CD8-positive, alpha-beta memory T cell (primary cell): Measurements from ENCODE around the gene TAF1B. TPM values are rescaled to one million over a fixed set of nuclear protein-coding genes. Genes with fewer than 3 reads are reported as not detected.

Experiments
- CTCF ChIA-PET: fragments of 350-600 bp; sonication (Branson Sonifier 250); formaldehyde crosslinking; loops from one replicate; lab custom pipeline; 2021; ENCODE audit warnings: antibody characterized with exemption; lab: Charles Lee
- POLR2A ChIA-PET: fragments of 350-600 bp; sonication (Branson Sonifier 250); formaldehyde crosslinking; loops from one replicate; lab custom pipeline; 2021; ENCODE audit warnings: antibody characterized with exemption; lab: Charles Lee
- DNase-seq, 5 donors: peaks; one replicate each; pipeline versions ENCODE4 v3.0.0 to v3.0.0-alpha.2; 2020 to 2022; ENCODE audit warnings: mixed read lengths in 1 of 5
- H3K27ac ChIP-seq: one replicate; pipeline ENCODE4 v1.7.0; 2013; ENCODE audit warnings: low read depth, mild to moderate bottlenecking, low read length, moderate library complexity
- H3K27me3 ChIP-seq: 2 replicates; pipeline ENCODE4 v1.7.0; 2013; ENCODE audit warnings: low read length, mild to moderate bottlenecking; ENCODE audit not compliant: insufficient read depth, poor library complexity, severe bottlenecking
- H3K36me3 ChIP-seq: 2 replicates; pipeline ENCODE4 v1.7.0; 2013; ENCODE audit warnings: mild to moderate bottlenecking, low read length, moderate library complexity; ENCODE audit not compliant: insufficient read depth
- H3K4me1 ChIP-seq: 2 replicates; pipeline ENCODE4 v1.7.0; 2013; ENCODE audit warnings: mild to moderate bottlenecking, low read length, moderate library complexity; ENCODE audit not compliant: insufficient read depth
- H3K4me3 ChIP-seq: 2 replicates; pipeline ENCODE4 v1.7.0; 2013; ENCODE audit warnings: mild to moderate bottlenecking, low read length
- H3K9me3 ChIP-seq: 2 replicates; pipeline ENCODE4 v1.7.0; 2013; ENCODE audit warnings: mild to moderate bottlenecking, low read length
- H3K27ac Mint-ChIP-seq, 8 donors: one replicate each; pipeline ENCODE4 v1.8.0; 2020 to 2021; ENCODE audit warnings: mixed read lengths in 8 of 8, mild to moderate bottlenecking in 6 of 8, inconsistent platforms in 3 of 8, moderate library complexity in 3 of 8
- H3K27me3 Mint-ChIP-seq, 2 donors: one replicate each; pipeline ENCODE4 v1.8.0; 2020 to 2021; ENCODE audit warnings: mixed read lengths in 2 of 2, mild to moderate bottlenecking in 1 of 2, moderate library complexity in 1 of 2
- H3K36me3 Mint-ChIP-seq, 3 donors: one replicate each; pipeline ENCODE4 v1.8.0; 2020 to 2021; ENCODE audit warnings: mixed read lengths in 3 of 3, inconsistent platforms in 1 of 3, mild to moderate bottlenecking in 1 of 3
- H3K4me1 Mint-ChIP-seq, 3 donors: one replicate each; pipeline ENCODE4 v1.8.0; 2020 to 2021; ENCODE audit warnings: mixed read lengths in 3 of 3, inconsistent platforms in 1 of 3, mild to moderate bottlenecking in 1 of 3
- H3K4me3 Mint-ChIP-seq, 7 donors: one replicate each; pipeline ENCODE4 v1.8.0; 2020 to 2021; ENCODE audit warnings: mixed read lengths in 7 of 7, mild to moderate bottlenecking in 6 of 7, moderate library complexity in 4 of 7, inconsistent platforms in 2 of 7
- H3K9me3 Mint-ChIP-seq, 5 donors: one replicate each; pipeline ENCODE4 v1.8.0; 2020 to 2022; ENCODE audit warnings: mixed read lengths in 5 of 5, mild to moderate bottlenecking in 3 of 5, moderate library complexity in 2 of 5, inconsistent platforms in 1 of 5
- polyA plus RNA-seq: library from polyadenylated mRNA; unstranded; fragments of 300-500 nt; fragmentation: Illumina TruSeq; gene quantifications from one replicate; pipeline ENCODE4 v1.2.3, GENCODE V29; 2021
- total RNA-seq, 2 experiments: library from RNA; stranded (reverse); gene quantifications; one replicate each; pipeline ENCODE4 v1.2.3, GENCODE V29; 2021

The TAF1B gene
- total and polyA plus RNA-seq, 3 experiments from 2014 or later: 19.1 to 24.3 (median 20.6) TPM

DNA sequence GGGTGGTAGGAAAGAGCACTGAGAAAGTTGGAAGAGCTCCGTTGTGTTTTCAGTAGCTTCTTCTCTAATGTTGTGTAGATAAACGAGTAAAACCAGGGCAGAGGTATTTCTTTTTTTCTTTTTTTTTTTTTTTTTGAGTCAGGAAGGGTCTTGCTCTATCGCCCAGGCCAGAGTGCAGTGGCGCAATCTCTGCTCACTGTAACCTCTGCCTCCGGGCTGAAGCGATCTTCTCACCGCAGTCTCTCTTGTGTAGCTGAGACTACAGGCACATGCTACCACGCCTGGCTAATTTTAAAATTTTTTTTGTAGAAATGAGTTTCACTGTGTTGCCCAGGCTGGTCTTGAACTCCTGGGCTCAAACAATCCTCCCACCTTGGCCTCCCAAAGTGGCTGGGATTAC lies 114.8 kb downstream of the TAF1B start:
- Histone ChIP-seq H3K4me1 (no peaks in the 10 kb centered on the region), H3K9me3 (no peaks in the 10 kb centered on the region), H3K36me3 (no peaks in the 10 kb centered on the region), H3K27ac (no peak overlapping the region), H3K4me3 (no peak overlapping the region), H3K27me3 (peaks cover 3% of the 10 kb centered on the region)
- Mint-ChIP-seq H3K9me3 (no peaks in the 10 kb centered on the region), H3K4me1 (no peaks in the 10 kb centered on the region), H3K36me3 (no peaks in the 10 kb centered on the region), H3K27me3 (peaks cover 11 to 38% of the 10 kb centered on the region in 2 donors), H3K27ac (no peak overlapping the region), H3K4me3 (no peak overlapping the region)
- ChIA-PET CTCF (no interaction called here), POLR2A (no interaction called here)
- no peak for DNase-seq

DNA sequence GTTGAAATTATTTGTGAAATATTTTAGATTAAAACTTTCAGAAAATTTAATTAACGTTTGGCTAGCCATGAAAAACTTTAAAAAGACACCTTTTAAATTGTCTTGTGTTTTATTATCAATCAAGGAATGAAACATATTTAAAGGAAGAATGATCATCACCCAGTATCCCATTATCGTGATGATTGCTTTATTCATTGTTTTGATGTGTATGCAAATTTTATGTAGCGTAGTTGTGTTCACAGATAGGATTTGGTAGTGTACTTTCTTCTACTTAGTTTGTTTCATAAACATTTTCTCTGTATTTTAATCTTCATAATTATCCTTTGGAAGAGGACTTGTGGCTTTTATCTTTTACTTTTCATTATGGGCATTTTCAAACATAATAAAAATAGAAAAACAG lies 116.0 kb downstream of the TAF1B start:
- Mint-ChIP-seq H3K9me3 (no peaks in the 10 kb centered on the region), H3K36me3 (no peaks in the 10 kb centered on the region), H3K4me3 (no peak overlapping the region), H3K27me3 (peaks cover 9 to 26% of the 10 kb centered on the region in 2 donors), H3K4me1 (no peaks in the 10 kb centered on the region), H3K27ac (no peak overlapping the region)
- Histone ChIP-seq H3K4me1 (no peaks in the 10 kb centered on the region), H3K4me3 (no peak overlapping the region), H3K9me3 (no peaks in the 10 kb centered on the region), H3K27ac (no peak overlapping the region), H3K27me3 (peaks cover 3% of the 10 kb centered on the region), H3K36me3 (no peaks in the 10 kb centered on the region)
- CTCF ChIA-PET: no interaction called here
- DNase-seq: no peak
- POLR2A ChIA-PET: no interaction called here

DNA sequence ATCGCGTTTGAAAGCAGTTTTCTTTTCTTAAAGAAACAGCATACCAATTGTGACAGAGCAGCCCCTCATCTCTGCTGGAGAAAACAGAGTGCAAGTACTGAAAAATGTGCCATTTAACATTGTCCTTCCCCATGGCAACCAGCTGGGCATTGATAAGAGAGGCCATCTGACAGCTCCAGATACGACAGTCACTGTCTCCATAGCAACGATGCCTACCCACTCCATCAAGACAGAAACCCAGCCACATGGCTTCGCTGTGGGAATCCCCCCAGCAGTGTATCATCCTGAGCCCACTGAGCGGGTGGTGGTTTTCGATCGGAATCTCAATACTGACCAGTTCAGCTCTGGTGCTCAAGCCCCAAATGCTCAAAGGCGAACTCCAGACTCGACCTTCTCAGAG lies 117.7 kb downstream of the TAF1B start:
- H3K4me3 Mint-ChIP-seq: no peak overlapping the region
- peaks cover 3 to 21% of the 10 kb centered on the region in 2 donors for H3K27me3 Mint-ChIP-seq
- H3K4me1 Mint-ChIP-seq: peaks cover 2 to 10% (median 8%) of the 10 kb centered on the region in 3 donors
- Histone ChIP-seq H3K9me3 (no peaks in the 10 kb centered on the region), H3K4me3 (no peak overlapping the region), H3K27ac (no peak overlapping the region), H3K36me3 (no peaks in the 10 kb centered on the region), H3K4me1 (peaks cover 6% of the 10 kb centered on the region), H3K27me3 (peaks cover 3% of the 10 kb centered on the region)
- CTCF ChIA-PET: interaction anchor here (1.5 to 2.3 kb wide), 2 partner anchors 8 to 23 kb away, joined by 5 to 9 read pairs; no protein-coding TSS in a partner anchor
- DNase-seq: no peak
- POLR2A ChIA-PET: no interaction called here
- no peaks in the 10 kb centered on the region for H3K9me3 Mint-ChIP-seq
- no peaks in the 10 kb centered on the region for H3K36me3 Mint-ChIP-seq
- H3K27ac Mint-ChIP-seq: no peak overlapping the region

DNA sequence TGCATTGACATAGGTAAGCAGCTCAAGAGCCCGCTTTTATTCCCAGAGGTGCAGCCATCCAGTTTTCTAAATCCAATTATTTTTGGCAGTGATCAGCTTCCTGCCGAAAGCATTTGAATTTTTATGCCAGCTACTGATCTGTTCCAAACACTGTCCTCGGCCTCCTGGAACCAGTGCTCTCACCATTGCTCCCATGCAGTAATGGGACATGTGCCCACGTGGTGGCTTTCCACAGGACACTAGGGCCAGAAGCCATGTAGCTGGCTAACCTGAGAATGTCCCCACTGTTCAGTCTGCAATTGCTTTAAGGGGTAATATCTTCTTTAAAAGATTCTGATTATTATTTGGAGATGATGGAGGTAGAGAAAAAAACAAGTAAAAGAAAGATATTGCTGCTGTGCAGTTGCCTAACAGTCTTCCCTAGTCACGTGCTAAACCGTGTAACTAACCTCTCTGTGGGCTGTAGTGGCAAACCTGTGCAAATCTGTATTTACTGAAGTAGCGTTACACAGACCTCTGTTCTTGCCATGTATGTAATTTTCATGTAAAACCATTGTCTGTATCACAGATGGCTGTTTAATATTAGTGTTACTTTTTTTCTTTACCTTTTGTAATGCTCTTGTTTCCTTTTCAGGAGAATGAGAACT lies 121.2 kb downstream of the TAF1B start:
- Mint-ChIP-seq H3K4me3 (no peak overlapping the region), H3K4me1 (peaks cover 5 to 15% (median 14%) of the 10 kb centered on the region in 3 donors), H3K9me3 (no peaks in the 10 kb centered on the region), H3K36me3 (no peaks in the 10 kb centered on the region), H3K27ac (no peak overlapping the region), H3K27me3 (peaks cover 1 to 7% of the 10 kb centered on the region in 2 donors)
- H3K4me1 ChIP-seq: peaks cover 6% of the 10 kb centered on the region
- H3K4me3 ChIP-seq: no peak overlapping the region
- CTCF ChIA-PET: interaction anchor here (0.9 kb wide), 1 partner anchor 165 kb away, joined by 3 read pairs; no protein-coding TSS in a partner anchor
- no peaks in the 10 kb centered on the region for H3K9me3 ChIP-seq
- H3K27me3 ChIP-seq: no peaks in the 10 kb centered on the region
- no peak for DNase-seq
- no peak overlapping the region for H3K27ac ChIP-seq
- POLR2A ChIA-PET: no interaction called here
- H3K36me3 ChIP-seq: no peaks in the 10 kb centered on the region

DNA sequence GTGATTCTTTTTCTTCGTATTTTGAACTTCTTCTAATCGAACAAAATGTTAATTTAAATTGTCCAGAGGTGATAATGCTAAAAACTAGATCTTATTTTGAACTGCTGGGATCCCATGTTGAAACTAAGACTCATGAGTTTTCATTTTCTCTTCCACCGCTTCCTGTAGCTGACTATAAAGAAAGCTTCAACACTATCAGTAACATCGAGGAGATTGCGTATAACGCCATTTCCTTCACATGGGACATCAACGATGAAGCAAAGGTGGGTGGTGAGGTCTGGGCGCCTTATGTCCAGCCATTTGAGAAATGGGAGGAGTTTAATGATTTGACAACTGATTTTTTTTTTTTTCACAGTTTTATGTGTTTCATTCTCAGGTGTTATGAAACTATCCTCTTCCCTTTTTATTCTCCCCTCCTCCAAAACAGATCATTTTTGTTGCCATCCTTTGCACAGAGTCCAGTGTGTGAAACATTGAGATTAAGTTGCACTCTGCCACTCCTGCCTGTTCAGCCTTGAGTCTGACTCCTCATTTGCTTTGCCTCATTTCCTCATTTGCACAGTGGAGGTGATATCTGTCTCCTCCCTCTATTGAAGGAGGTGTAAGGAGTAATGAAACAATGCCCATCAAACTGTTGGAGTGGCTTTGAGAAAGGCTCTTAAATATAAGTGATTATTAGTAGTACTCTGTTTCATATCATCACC lies 122.0 kb downstream of the TAF1B start:
- peaks cover 6% of the 10 kb centered on the region for H3K4me1 ChIP-seq
- H3K9me3 ChIP-seq: no peaks in the 10 kb centered on the region
- Mint-ChIP-seq H3K27ac (peak overlapping the region in 3 of 8 donors; percentile 4 to 61 (median 9)), H3K27me3 (peaks cover 1 to 4% of the 10 kb centered on the region in 2 donors), H3K4me1 (peaks cover 5 to 15% (median 14%) of the 10 kb centered on the region in 3 donors), H3K4me3 (peak overlapping the region in 2 of 7 donors; percentile 35 to 69), H3K9me3 (no peaks in the 10 kb centered on the region), H3K36me3 (no peaks in the 10 kb centered on the region)
- H3K4me3 ChIP-seq: no peak overlapping the region
- no peak overlapping the region for H3K27ac ChIP-seq
- ChIA-PET POLR2A (no interaction called here), CTCF (interaction anchor here (2.4 kb wide), 1 partner anchor 19 kb away, joined by 7 read pairs; no protein-coding TSS in a partner anchor)
- DNase-seq: no peak
- no peaks in the 10 kb centered on the region for H3K27me3 ChIP-seq
- H3K36me3 ChIP-seq: no peaks in the 10 kb centered on the region

DNA sequence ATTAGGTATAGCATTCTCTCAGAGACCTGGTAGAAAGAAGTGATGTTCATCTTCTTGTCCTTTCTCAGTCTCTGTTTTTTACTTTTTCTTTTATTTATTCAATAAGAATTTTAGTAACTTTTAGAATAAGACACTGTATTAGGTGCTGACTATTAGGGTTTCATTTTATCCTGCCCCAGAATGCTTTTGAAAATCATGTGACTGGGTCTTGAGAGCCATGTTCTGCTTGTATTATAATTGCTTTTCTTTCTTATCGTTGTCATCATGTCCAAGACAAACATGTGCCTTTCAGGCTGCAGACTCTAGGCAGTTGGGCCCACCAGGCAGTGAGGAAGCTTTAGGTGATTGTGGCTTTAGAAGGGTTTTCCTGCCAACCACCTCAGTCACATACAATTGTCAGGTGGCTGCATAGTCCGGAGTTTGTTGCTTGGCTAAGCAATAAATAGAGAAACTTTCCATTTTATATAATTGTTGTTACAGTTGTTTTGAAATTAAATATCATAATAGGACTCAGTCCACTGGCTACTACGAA lies 123.3 kb downstream of the TAF1B start:
- Histone ChIP-seq H3K36me3 (no peaks in the 10 kb centered on the region), H3K9me3 (no peaks in the 10 kb centered on the region), H3K4me1 (peaks cover 6% of the 10 kb centered on the region), H3K27ac (peak overlapping the region; percentile 35), H3K4me3 (no peak overlapping the region), H3K27me3 (no peaks in the 10 kb centered on the region)
- Mint-ChIP-seq H3K27me3 (peaks cover 0 to 1% of the 10 kb centered on the region in 2 donors), H3K36me3 (no peaks in the 10 kb centered on the region), H3K27ac (peak overlapping the region in 1 of 8 donors; percentile 63), H3K4me1 (peaks cover 5 to 15% (median 14%) of the 10 kb centered on the region in 3 donors), H3K9me3 (no peaks in the 10 kb centered on the region), H3K4me3 (no peak overlapping the region)
- ChIA-PET CTCF (interaction anchor here (2.4 kb wide), 1 partner anchor 18 kb away, joined by 7 read pairs; no protein-coding TSS in a partner anchor), POLR2A (no interaction called here)
- no peak for DNase-seq

DNA sequence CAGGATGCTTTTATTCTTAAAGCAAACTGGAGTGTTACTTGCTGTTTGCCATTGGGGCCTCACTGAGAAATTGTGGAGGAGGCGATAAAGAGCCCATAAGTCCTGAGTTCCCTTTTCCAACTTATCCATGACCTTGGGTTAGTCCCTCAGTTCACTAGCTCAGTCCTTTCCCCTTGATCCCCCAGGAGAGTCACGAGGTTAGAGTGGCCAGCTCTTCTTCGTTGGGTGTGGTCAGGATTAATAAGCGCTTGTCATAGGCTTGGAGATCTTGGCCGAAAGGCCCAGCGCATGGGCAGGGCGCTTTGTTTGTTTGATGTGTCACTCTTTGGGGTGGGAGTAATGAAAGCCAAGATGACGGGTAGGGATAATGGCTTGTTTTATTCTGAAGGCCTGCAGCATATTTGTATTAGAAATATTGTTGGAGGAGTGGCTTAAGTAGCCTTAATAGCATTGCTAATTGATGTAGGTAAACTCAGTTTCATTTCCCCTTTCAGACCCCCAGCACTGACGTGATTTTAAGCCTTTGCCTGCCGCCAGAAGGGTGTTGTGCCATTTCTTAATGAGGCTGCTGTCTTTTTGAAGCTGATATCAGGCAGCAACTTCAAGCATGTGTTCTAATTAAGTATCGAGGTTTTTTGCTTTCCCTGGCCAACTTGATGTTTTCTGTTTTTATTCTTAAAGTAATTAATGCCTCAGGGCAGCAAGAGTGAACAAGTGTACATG lies 123.9 kb downstream of the TAF1B start:
- H3K4me1 Mint-ChIP-seq: peaks cover 5 to 15% (median 14%) of the 10 kb centered on the region in 3 donors
- H3K4me1 ChIP-seq: peaks cover 6% of the 10 kb centered on the region
- H3K27me3 Mint-ChIP-seq: no peaks in the 10 kb centered on the region
- ChIA-PET CTCF (interaction anchor here (2.4 kb wide), 1 partner anchor 17 kb away, joined by 7 read pairs; no protein-coding TSS in a partner anchor), POLR2A (no interaction called here)
- no peak overlapping the region for H3K4me3 Mint-ChIP-seq
- no peaks in the 10 kb centered on the region for H3K27me3 ChIP-seq
- H3K9me3 ChIP-seq: no peaks in the 10 kb centered on the region
- no peak overlapping the region for H3K27ac Mint-ChIP-seq
- peak overlapping the region; percentile 35 for H3K27ac ChIP-seq
- no peak for DNase-seq
- H3K9me3 Mint-ChIP-seq: no peaks in the 10 kb centered on the region
- H3K36me3 ChIP-seq: no peaks in the 10 kb centered on the region
- H3K4me3 ChIP-seq: no peak overlapping the region
- no peaks in the 10 kb centered on the region for H3K36me3 Mint-ChIP-seq
